ENCODE results near the gene MSRB3.

DNA sequence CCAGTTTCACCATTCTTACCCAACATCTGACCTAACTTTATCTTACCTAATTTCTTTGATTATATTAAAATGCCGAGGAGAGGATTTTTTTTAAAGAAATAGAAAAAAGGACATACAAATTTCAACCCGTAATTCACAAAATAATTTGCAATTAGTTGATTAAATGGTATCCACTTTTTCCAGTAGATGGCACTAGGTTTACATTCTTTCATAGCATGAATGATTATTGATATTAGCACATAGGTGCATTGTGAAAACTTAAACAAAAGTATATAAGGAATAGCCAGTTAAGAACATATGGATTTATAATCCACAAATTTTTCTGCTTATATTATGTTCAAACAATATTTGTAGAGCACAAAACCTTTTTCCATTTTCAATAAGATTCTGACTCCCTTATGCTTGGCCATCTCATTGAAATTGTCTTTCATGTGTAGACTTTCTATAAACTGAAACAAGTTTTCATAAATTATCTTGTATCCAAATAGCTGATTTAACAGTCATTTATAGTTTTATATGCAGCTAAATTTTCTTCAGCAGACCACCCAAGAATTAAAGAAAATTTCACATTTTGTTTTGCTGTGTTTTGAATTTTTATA lies 35.3 kb downstream of the MSRB3 start:
- TF ChIP-seq, protein P1, sequence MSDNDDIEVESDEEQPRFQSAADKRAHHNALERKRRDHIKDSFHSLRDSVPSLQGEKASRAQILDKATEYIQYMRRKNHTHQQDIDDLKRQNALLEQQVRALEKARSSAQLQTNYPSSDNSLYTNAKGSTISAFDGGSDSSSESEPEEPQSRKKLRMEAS (IDR thresholded peaks at IDR 0.05; ENCODE audit: insufficient read depth, insufficient read length): no peak
- no peak for TF ChIP-seq POLR2A (IDR thresholded peaks at IDR 0.05; ENCODE audit: low read depth, low read length)
- TF ChIP-seq, protein P2, sequence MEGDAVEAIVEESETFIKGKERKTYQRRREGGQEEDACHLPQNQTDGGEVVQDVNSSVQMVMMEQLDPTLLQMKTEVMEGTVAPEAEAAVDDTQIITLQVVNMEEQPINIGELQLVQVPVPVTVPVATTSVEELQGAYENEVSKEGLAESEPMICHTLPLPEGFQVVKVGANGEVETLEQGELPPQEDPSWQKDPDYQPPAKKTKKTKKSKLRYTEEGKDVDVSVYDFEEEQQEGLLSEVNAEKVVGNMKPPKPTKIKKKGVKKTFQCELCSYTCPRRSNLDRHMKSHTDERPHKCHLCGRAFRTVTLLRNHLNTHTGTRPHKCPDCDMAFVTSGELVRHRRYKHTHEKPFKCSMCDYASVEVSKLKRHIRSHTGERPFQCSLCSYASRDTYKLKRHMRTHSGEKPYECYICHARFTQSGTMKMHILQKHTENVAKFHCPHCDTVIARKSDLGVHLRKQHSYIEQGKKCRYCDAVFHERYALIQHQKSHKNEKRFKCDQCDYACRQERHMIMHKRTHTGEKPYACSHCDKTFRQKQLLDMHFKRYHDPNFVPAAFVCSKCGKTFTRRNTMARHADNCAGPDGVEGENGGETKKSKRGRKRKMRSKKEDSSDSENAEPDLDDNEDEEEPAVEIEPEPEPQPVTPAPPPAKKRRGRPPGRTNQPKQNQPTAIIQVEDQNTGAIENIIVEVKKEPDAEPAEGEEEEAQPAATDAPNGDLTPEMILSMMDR (IDR thresholded peaks at IDR 0.05; ENCODE audit: extremely low read depth in 1 of 2, insufficient read depth in 1 of 2, low read depth in 1 of 2, low read length in 2 of 2): peak; percentile 13 to 14
- no peak for TF ChIP-seq POLR2AphosphoS5 (IDR thresholded peaks at IDR 0.05; ENCODE audit: insufficient read depth, low read depth, low read length)
- TF ChIP-seq EZH2 (IDR thresholded peaks at IDR 0.05; ENCODE audit: borderline replicate concordance, low read depth, low read length, severe bottlenecking): no peak
- no peak for TF ChIP-seq FOS (IDR thresholded peaks at IDR 0.05; ENCODE audit: borderline replicate concordance, insufficient read depth, low read length)
- no peak for TF ChIP-seq MYC (IDR thresholded peaks at IDR 0.05; ENCODE audit: low read depth, low read length)
